Measurements from ENCODE around the gene GLYAT. TPM values are rescaled to one million over a fixed set of nuclear protein-coding genes. Genes with fewer than 3 reads are reported as not detected.

Gene GLYAT, protein sequence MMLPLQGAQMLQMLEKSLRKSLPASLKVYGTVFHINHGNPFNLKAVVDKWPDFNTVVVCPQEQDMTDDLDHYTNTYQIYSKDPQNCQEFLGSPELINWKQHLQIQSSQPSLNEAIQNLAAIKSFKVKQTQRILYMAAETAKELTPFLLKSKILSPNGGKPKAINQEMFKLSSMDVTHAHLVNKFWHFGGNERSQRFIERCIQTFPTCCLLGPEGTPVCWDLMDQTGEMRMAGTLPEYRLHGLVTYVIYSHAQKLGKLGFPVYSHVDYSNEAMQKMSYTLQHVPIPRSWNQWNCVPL
- under 1 TPM in 1 of 2 donors, not detected in 1; 0.13 TPM for total RNA-seq

DNA sequence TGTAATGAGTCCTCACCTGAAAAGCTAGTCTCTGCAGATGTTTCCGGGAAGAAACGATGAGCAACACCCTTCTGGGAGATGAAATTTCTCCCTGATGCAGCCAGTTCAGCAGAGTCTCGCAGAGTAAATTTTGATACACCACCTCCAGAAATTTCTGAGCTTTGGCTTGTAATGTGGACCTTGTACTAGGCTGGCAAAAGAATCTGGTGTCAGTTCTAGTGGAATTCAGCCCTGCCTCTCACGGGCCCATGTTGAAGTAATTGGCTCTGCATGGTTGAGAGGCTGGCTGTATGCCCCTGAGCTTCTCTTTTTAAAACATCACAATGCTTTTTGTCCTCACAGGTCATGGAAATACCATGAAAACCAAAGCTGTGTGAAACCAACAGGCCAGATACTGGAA is at the start of gene GLYAT:
GLYAT (minus strand) TSS at position 125 of the 400 bp plus-strand sequence. CDS start 7,447 bp downstream, outside the sequence.
- H3K4me1 Mint-ChIP-seq = peaks cover 7% of the 10 kb centered on the region

DNA sequence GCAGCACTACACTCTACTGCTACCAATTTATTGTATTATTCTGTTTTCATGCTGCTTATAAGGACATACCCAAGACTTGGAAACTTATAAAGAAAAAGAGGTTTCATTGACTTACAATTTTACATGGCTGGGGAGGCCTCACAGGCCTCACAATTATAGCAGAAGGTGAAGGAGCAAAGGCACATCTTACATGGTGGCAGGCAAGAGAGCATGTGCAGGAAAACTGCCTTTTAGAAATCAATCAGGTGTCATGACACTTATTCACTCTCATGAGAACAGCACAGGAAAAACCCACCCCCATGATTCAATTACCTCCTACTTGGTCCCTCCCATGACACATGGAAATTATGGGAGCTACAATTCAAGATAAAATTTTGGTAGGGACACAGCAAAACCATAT is 49.6 kb upstream of the GLYAT start:
- H3K9me3 Mint-ChIP-seq = no peaks in the 10 kb centered on the region
- H3K27ac Mint-ChIP-seq = no peak overlapping the region
- H3K4me3 Mint-ChIP-seq = no peak overlapping the region
- H3K36me3 Mint-ChIP-seq (ENCODE audit: low read depth) = no peaks in the 10 kb centered on the region
- no peaks in the 10 kb centered on the region for H3K4me1 Mint-ChIP-seq
- H3K27me3 Mint-ChIP-seq = peaks cover 7% of the 10 kb centered on the region
- ATAC-seq (replicated peaks) = no peak

More for the DNA sequence above, at the start of gene GLYAT:
- no peak within 1 kb of the TSS for H3K4me3 Mint-ChIP-seq
- ATAC-seq (replicated peaks) = no peak
- H3K27ac Mint-ChIP-seq = no peak within 1 kb of the TSS
- no peaks in the 10 kb centered on the region for H3K36me3 Mint-ChIP-seq (ENCODE audit: low read depth)
- no peaks in the 10 kb centered on the region for H3K9me3 Mint-ChIP-seq
- H3K27me3 Mint-ChIP-seq = peaks cover 8% of the 10 kb centered on the region

GRCh38 chr11:58780578-58780977 is 48.8 kb upstream of the GLYAT start:
- peaks cover 7% of the 10 kb centered on the region for H3K27me3 Mint-ChIP-seq
- no peak overlapping the region for H3K27ac Mint-ChIP-seq
- no peaks in the 10 kb centered on the region for H3K36me3 Mint-ChIP-seq (ENCODE audit: low read depth)
- ATAC-seq (replicated peaks) = no peak
- H3K4me3 Mint-ChIP-seq = no peak overlapping the region
- no peaks in the 10 kb centered on the region for H3K9me3 Mint-ChIP-seq
- H3K4me1 Mint-ChIP-seq = no peaks in the 10 kb centered on the region

- Mint-ChIP-seq H3K4me1 (no peaks in the 10 kb centered on the region), H3K36me3 (ENCODE audit: low read depth) (no peaks in the 10 kb centered on the region), H3K9me3 (no peaks in the 10 kb centered on the region), H3K27ac (no peak overlapping the region), H3K4me3 (no peak overlapping the region), H3K27me3 (peaks cover 16% of the 10 kb centered on the region)
- ATAC-seq (replicated peaks) = no peak
Observed at GRCh38 chr11:58776891-58777710, 45.4 kb upstream of the GLYAT start.

- H3K27me3 Mint-ChIP-seq = peaks cover 26% of the 10 kb centered on the region
- ATAC-seq (replicated peaks) = peak; percentile 66
- H3K9me3 Mint-ChIP-seq = no peaks in the 10 kb centered on the region
Observed at GRCh38 chr11:58775066-58775708, 43.4 kb upstream of the GLYAT start.

GRCh38 chr11:58774164-58774593 is 42.4 kb upstream of the GLYAT start:
- Mint-ChIP-seq H3K27ac (no peak overlapping the region), H3K4me1 (no peaks in the 10 kb centered on the region), H3K27me3 (peaks cover 26% of the 10 kb centered on the region), H3K36me3 (ENCODE audit: low read depth) (no peaks in the 10 kb centered on the region), H3K4me3 (no peak overlapping the region), H3K9me3 (no peaks in the 10 kb centered on the region)
- no peak for ATAC-seq (replicated peaks)

More at GRCh38 chr11:58775066-58775708, 43.4 kb upstream of the GLYAT start:
- H3K27ac Mint-ChIP-seq = no peak overlapping the region
- no peaks in the 10 kb centered on the region for H3K36me3 Mint-ChIP-seq (ENCODE audit: low read depth)
- H3K4me1 Mint-ChIP-seq = no peaks in the 10 kb centered on the region
- H3K4me3 Mint-ChIP-seq = no peak overlapping the region

DNA sequence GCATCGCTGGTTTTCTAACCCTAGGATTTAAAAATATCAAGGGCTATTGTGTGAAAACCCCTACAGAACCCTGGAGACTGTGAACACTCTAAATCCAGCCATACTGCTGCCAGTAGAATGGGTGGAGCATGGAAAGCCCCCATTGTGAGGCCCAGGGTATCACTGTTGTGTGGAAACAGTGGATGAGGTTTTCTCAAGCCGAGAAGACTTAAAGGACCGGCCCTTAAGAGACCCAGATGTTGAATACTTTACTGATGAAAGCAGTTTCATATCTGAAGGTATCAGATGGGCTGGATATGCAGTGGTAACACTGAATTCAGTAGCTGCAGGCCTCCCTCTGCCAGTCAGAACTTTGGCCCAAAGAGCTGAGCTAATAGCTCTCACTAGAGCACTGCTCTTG is 41.6 kb upstream of the GLYAT start:
- no peaks in the 10 kb centered on the region for H3K4me1 Mint-ChIP-seq
- peaks cover 23% of the 10 kb centered on the region for H3K27me3 Mint-ChIP-seq
- H3K27ac Mint-ChIP-seq = no peak overlapping the region
- ATAC-seq (replicated peaks) = no peak
- H3K36me3 Mint-ChIP-seq (ENCODE audit: low read depth) = no peaks in the 10 kb centered on the region
- no peak overlapping the region for H3K4me3 Mint-ChIP-seq
- no peaks in the 10 kb centered on the region for H3K9me3 Mint-ChIP-seq

DNA sequence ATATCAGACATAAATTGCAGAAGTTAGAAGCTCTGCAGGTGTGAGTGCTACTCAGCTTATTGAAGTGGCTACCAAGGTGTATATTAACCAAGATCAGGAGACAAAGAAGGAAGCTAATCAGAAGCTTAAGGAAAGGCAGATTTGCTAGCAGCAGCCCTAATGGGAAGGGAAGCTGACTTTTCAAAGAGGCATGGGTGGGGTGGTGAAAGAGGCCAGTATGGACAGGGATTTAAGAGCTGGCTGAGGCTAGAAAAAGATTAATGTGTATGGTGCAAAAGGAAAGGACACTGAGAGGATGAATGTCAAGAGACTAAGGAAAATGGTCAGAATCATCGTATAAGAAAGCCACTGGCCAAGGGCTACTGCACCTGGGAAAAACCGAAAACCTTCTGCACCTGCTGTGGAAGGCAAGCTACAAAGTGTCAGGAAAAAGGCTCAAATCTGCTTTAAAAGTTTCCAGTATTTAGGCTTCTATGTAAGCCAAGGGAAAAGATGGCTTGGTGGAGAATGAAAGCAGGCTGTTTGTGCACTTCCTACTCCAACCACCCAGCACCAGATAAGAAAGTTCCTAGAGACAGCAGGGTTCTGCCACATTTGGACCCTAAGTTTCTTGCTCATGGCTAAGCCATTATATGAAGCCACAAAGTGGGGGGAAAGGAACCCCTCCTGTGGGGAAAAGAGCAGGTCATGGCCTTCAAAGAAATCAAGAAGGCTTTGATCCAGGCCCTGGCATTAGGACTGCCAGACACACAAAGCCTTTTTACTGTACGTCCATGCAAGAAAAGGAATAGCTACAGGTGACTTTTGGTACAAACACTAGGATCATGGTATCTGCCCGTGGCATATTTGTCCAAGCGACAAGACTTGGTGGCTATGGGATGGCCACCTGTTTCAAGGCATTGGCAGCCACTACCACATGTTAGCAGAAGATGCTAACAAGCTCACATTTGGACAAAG is 40.9 kb upstream of the GLYAT start:
- no peak overlapping the region for H3K4me3 Mint-ChIP-seq
- no peaks in the 10 kb centered on the region for H3K4me1 Mint-ChIP-seq
- no peak for ATAC-seq (replicated peaks)
- no peak overlapping the region for H3K27ac Mint-ChIP-seq
- no peaks in the 10 kb centered on the region for H3K9me3 Mint-ChIP-seq
- no peaks in the 10 kb centered on the region for H3K36me3 Mint-ChIP-seq (ENCODE audit: low read depth)
- H3K27me3 Mint-ChIP-seq = peaks cover 24% of the 10 kb centered on the region

DNA sequence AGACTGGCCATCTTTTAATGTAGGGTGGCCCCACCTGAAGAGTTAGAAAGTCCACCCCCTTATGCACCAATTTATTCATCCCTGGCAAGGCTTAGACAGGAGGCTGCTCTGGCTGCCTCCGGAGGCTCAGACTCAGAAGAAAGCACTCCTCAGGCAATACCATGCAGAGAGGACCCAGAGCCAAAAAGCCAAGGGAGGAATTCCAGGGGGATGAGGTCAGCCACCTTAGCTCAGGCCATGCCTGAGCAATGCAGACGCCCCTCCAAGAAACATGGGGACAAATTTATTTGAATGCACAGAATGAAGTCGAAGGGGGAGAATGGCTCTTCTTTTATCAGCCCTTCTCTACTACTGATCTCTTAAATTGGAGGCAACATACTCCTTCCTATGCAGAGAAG is 39.7 kb upstream of the GLYAT start:
- no peak overlapping the region for H3K4me3 Mint-ChIP-seq
- H3K36me3 Mint-ChIP-seq (ENCODE audit: low read depth) = no peaks in the 10 kb centered on the region
- H3K27ac Mint-ChIP-seq = no peak overlapping the region
- H3K4me1 Mint-ChIP-seq = no peaks in the 10 kb centered on the region
- H3K27me3 Mint-ChIP-seq = peaks cover 24% of the 10 kb centered on the region
- ATAC-seq (replicated peaks) = no peak
- no peaks in the 10 kb centered on the region for H3K9me3 Mint-ChIP-seq

- no peaks in the 10 kb centered on the region for H3K36me3 Mint-ChIP-seq (ENCODE audit: low read depth)
- no peaks in the 10 kb centered on the region for H3K4me1 Mint-ChIP-seq
- ATAC-seq (replicated peaks) = peak; percentile 48
- H3K4me3 Mint-ChIP-seq = no peak overlapping the region
- peaks cover 28% of the 10 kb centered on the region for H3K27me3 Mint-ChIP-seq
- H3K27ac Mint-ChIP-seq = no peak overlapping the region
- H3K9me3 Mint-ChIP-seq = no peaks in the 10 kb centered on the region
Observed at GRCh38 chr11:58770627-58771457, 39.1 kb upstream of the GLYAT start.

- peaks cover 32% of the 10 kb centered on the region for H3K27me3 Mint-ChIP-seq
- no peaks in the 10 kb centered on the region for H3K36me3 Mint-ChIP-seq (ENCODE audit: low read depth)
- H3K27ac Mint-ChIP-seq = no peak overlapping the region
- ATAC-seq (replicated peaks) = no peak
- H3K9me3 Mint-ChIP-seq = no peaks in the 10 kb centered on the region
- no peaks in the 10 kb centered on the region for H3K4me1 Mint-ChIP-seq
- H3K4me3 Mint-ChIP-seq = no peak overlapping the region
Observed at GRCh38 chr11:58770166-58770565, 38.4 kb upstream of the GLYAT start.

GRCh38 chr11:58769308-58769707 is 37.6 kb upstream of the GLYAT start:
- no peaks in the 10 kb centered on the region for H3K9me3 Mint-ChIP-seq
- no peaks in the 10 kb centered on the region for H3K4me1 Mint-ChIP-seq
- no peaks in the 10 kb centered on the region for H3K36me3 Mint-ChIP-seq (ENCODE audit: low read depth)
- no peak overlapping the region for H3K27ac Mint-ChIP-seq
- H3K27me3 Mint-ChIP-seq = peaks cover 40% of the 10 kb centered on the region
- H3K4me3 Mint-ChIP-seq = no peak overlapping the region
- ATAC-seq (replicated peaks) = no peak

- Mint-ChIP-seq H3K9me3 (no peaks in the 10 kb centered on the region), H3K36me3 (ENCODE audit: low read depth) (no peaks in the 10 kb centered on the region), H3K27ac (no peak overlapping the region), H3K27me3 (peaks cover 38% of the 10 kb centered on the region), H3K4me1 (no peaks in the 10 kb centered on the region), H3K4me3 (no peak overlapping the region)
- ATAC-seq (replicated peaks) = no peak
Observed at GRCh38 chr11:58768137-58768536, 36.4 kb upstream of the GLYAT start.
